HEK293T (cell line): ENCODE measurements around the gene MMP24.

Source experiments
- CTCF ChIA-PET: fragments of 350-600 bp; formaldehyde crosslinking; extraction: SDS; loops from one replicate; lab custom pipeline; 2021; ENCODE audit warnings: antibody characterized with exemption, inconsistent platforms; lab: Yijun Ruan, JAX
- POLR2A ChIA-PET: fragments of 350-600 bp; formaldehyde crosslinking; extraction: SDS; loops from one replicate; lab custom pipeline; 2020; ENCODE audit warnings: antibody characterized with exemption, inconsistent platforms; lab: Yijun Ruan, JAX
- DNase-seq: peaks from one replicate; pipeline ENCODE4 v3.0.0; 2012; ENCODE audit warnings: mixed read lengths; ENCODE audit errors: extremely low spot score
- ARNT ChIP-seq: fragments of 450-650 bp; IDR thresholded peaks from 2 replicates; pipeline ENCODE4 v1.6.1; 2017; ENCODE audit warnings: mild to moderate bottlenecking
- BHLHE40 ChIP-seq: fragments of 450-650 bp; IDR thresholded peaks from 2 replicates; pipeline ENCODE4 v1.6.1; 2016; ENCODE audit warnings: mild to moderate bottlenecking, moderate library complexity, borderline replicate concordance
- CTBP1 ChIP-seq: fragments of 450-650 bp; IDR thresholded peaks from 2 replicates; pipeline ENCODE4 v1.6.1; 2016; ENCODE audit warnings: borderline replicate concordance
- ELF4 ChIP-seq: fragments of 450-650 bp; IDR thresholded peaks from 2 replicates; pipeline ENCODE4 v1.6.1; 2017; ENCODE audit warnings: antibody characterized with exemption
- FOXA1 ChIP-seq: fragments of 450-650 bp; IDR thresholded peaks from 2 replicates; pipeline ENCODE4 v1.6.1; 2016; ENCODE audit warnings: mild to moderate bottlenecking
- FOXK2 ChIP-seq: fragments of 450-650 bp; IDR thresholded peaks from 2 replicates; pipeline ENCODE4 v1.6.1; 2016; ENCODE audit warnings: mild to moderate bottlenecking
- FOXM1 ChIP-seq: fragments of 450-650 bp; IDR thresholded peaks from 2 replicates; pipeline ENCODE4 v1.6.1; 2017; ENCODE audit warnings: mild to moderate bottlenecking, borderline replicate concordance
- HDGF ChIP-seq: fragments of 450-650 bp; IDR thresholded peaks from 2 replicates; pipeline ENCODE4 v1.6.1; 2017; ENCODE audit warnings: antibody characterized with exemption, borderline replicate concordance
- L3MBTL2 ChIP-seq: fragments of 450-650 bp; conservative IDR thresholded peaks from 2 replicates; pipeline ENCODE4 v1.6.1; 2016; ENCODE audit warnings: mild to moderate bottlenecking
- LEF1 ChIP-seq: fragments of 450-650 bp; IDR thresholded peaks from 2 replicates; pipeline ENCODE4 v1.6.1; 2017; ENCODE audit warnings: mild to moderate bottlenecking, borderline replicate concordance
- NFRKB ChIP-seq: fragments of 450-650 bp; IDR thresholded peaks from 2 replicates; pipeline ENCODE4 v1.6.1; 2016; ENCODE audit warnings: mild to moderate bottlenecking, moderate library complexity
- SP1 ChIP-seq: fragments of 450-650 bp; IDR thresholded peaks from 2 replicates; pipeline ENCODE4 v1.6.1; 2017
- SUZ12 ChIP-seq: fragments of 450-650 bp; IDR thresholded peaks from 2 replicates; pipeline ENCODE4 v1.6.1; 2016; ENCODE audit warnings: mild to moderate bottlenecking
- TARDBP ChIP-seq: fragments of 450-650 bp; IDR thresholded peaks from 2 replicates; pipeline ENCODE4 v1.6.1; 2016
- ZNF384 ChIP-seq: fragments of 450-650 bp; IDR thresholded peaks from 2 replicates; pipeline ENCODE4 v1.6.1; 2016
- TF ChIP-seq, protein P1 (sequence below): fragments of 450-650 bp; IDR thresholded peaks from 2 replicates; pipeline ENCODE4 v1.6.1; 2016

Gene MMP24

DNA sequence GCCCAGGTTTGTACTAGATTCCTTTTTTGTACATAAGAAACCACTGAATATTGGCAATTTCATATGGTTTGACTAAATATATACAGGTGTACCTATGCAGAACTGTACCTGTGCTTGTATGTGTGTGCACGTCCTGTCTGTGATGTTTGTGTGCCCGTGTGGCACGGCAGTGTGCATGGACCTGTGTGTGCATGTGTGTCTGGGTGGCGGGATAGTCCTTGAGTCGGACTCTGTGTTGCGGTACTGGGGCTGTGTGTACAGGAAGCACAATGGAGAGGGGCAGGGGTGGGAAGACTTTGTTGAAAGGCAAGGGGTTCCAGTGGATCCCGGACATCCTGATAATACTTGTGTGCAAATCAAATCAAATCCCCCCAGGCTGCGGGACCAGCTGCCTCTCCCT lies 69.2 kb downstream of the MMP24 start:
- no peak for TF ChIP-seq SUZ12
- no peak for TF ChIP-seq SP1
- no peak for TF ChIP-seq L3MBTL2
- no peak for TF ChIP-seq ELF4
- no peak for TF ChIP-seq ARNT
- no peak for TF ChIP-seq CTBP1
- no peak for TF ChIP-seq NFRKB
- no peak for DNase-seq
- ChIA-PET CTCF (interaction anchor here (0.9 kb wide), 1 partner anchor 8 kb away, joined by 3 read pairs; no protein-coding TSS in a partner anchor), POLR2A (interaction anchor here (0.8 kb wide), 1 partner anchor 159 kb away, joined by 3 read pairs; no protein-coding TSS in a partner anchor)

DNA sequence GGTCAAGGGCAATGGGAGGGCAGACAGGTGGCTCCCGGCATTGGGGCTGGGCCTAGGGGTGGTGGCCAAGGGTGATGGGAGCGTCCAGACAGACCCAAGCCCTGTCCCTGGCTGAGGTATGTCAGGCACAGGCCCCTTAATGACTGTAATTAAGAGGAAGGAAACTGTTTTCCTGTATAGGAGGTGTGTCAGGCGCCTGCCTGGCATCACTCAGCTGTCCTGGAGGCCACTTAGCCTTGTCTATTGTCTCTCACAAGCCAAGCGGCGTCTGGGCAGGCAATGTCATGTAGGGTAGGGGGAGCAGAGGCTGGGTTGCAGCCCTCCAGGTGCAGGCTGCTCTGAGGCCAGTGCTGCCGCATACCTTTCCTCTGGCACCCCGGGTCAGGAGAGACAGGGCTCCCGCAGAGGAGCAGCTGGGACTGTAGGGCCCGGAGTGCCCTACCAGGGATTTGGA lies 69.6 kb downstream of the MMP24 start:
- no peak for DNase-seq
- CTCF ChIA-PET = interaction anchor here (1.2 kb wide), 1 partner anchor 9 kb away, joined by 3 read pairs; no protein-coding TSS in a partner anchor
- POLR2A ChIA-PET = no interaction called here
- TF ChIP-seq L3MBTL2 (no peak), ARNT (no peak), HDGF (no peak)

DNA sequence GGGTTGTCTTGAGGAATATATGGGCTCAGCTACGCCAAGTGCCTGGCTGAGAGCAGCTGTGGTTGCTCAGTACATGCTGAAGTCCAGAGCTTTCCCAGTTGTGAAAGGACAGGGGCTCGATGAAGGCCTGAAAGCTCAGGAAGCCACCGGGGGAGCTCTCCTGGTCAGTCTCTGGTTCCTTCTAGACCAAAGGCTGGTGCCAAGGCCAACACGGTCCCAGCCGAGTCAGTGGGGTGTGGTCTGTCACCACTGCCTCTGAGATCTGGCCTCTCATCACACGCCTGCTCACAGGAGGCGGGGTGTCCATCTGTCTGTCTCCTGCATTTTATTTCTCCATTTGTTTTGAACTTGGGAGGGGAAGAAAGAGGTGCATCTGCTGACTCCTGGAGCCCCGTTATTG lies 70.7 kb downstream of the MMP24 start:
- TF ChIP-seq HDGF (no peak), CTBP1 (no peak), L3MBTL2 (no peak), FOXA1 (no peak), TARDBP (no peak), SP1 (no peak), ZNF384 (no peak), ARNT (no peak), BHLHE40 (no peak), LEF1 (no peak), FOXM1 (no peak), SUZ12 (no peak)
- POLR2A ChIA-PET = no interaction called here
- DNase-seq = no peak
- CTCF ChIA-PET = interaction anchor here (0.5 to 1.2 kb wide), 3 partner anchors 8 to 160 kb away, joined by 3 read pairs; no protein-coding TSS in a partner anchor

DNA sequence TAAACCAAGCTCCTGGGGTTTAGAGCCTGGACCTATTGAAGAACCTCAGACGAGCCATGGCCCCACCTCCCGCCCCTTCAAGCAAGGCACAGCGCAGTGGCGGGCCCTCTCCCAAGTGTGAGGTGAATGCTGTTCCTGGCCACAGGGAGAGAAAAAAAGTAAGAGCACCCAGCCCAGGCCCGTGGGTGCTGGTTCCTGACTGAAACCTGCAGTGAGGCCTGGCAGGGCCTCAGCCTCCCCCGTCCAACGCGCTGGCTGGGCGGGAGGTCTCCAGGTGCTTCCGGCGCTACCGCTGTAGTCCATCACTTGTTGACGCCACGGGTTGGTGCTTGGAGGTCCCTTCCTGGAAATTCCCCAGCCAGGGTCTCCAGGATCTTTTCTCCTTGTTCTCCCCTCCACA lies 71.2 kb downstream of the MMP24 start:
- ChIA-PET CTCF (no interaction called here), POLR2A (interaction anchor here (0.9 to 2.1 kb wide), 2 partner anchors 13 to 158 kb away, joined by 4 to 9 read pairs; partner anchors contain the start of genes CEP250 and EIF6)
- DNase-seq = no peak
- no peak for TF ChIP-seq FOXK2
- no peak for TF ChIP-seq BHLHE40
- TF ChIP-seq ELF4 = no peak
- TF ChIP-seq HDGF = no peak
- no peak for TF ChIP-seq NFRKB
- TF ChIP-seq FOXA1 = no peak
- TF ChIP-seq L3MBTL2 = no peak
- no peak for TF ChIP-seq SUZ12
- no peak for TF ChIP-seq ARNT
- no peak for TF ChIP-seq LEF1
- no peak for TF ChIP-seq ZNF384
- no peak for TF ChIP-seq SP1

DNA sequence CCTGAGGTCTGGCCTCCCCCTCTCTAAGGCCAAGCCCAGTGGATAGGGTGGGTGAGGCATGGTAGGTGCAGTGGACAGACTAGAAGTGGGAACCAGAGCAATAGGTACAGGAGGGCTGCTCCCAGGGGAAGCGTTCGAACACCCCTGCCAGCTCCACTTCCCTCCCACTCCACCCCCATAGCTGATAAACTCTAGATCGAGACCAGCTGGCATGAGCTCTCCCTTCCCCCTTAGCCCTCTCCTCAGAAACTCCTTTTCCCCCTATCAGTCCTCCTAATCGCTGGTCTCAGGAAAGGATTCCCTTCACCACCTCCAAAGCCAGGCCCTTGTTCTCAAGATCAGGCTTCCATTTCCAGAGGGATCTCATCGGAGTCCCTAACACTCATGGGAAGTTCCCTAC lies 71.8 kb downstream of the MMP24 start:
- ChIA-PET POLR2A (interaction anchor here (0.9 to 2.1 kb wide), 2 partner anchors 13 to 157 kb away, joined by 4 to 9 read pairs; partner anchors contain the start of genes CEP250 and EIF6), CTCF (interaction anchor here (0.6 kb wide), 1 partner anchor 152 kb away, joined by 3 read pairs; no protein-coding TSS in a partner anchor)
- TF ChIP-seq, protein P1, sequence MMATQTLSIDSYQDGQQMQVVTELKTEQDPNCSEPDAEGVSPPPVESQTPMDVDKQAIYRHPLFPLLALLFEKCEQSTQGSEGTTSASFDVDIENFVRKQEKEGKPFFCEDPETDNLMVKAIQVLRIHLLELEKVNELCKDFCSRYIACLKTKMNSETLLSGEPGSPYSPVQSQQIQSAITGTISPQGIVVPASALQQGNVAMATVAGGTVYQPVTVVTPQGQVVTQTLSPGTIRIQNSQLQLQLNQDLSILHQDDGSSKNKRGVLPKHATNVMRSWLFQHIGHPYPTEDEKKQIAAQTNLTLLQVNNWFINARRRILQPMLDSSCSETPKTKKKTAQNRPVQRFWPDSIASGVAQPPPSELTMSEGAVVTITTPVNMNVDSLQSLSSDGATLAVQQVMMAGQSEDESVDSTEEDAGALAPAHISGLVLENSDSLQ = no peak
- no peak for TF ChIP-seq ELF4
- TF ChIP-seq FOXM1 = no peak
- no peak for TF ChIP-seq NFRKB
- no peak for TF ChIP-seq BHLHE40
- no peak for TF ChIP-seq FOXK2
- no peak for TF ChIP-seq L3MBTL2
- TF ChIP-seq CTBP1 = no peak
- no peak for TF ChIP-seq ARNT
- no peak for TF ChIP-seq SUZ12
- no peak for TF ChIP-seq SP1
- TF ChIP-seq LEF1 = no peak
- no peak for TF ChIP-seq FOXA1
- no peak for TF ChIP-seq TARDBP
- no peak for TF ChIP-seq HDGF
- no peak for TF ChIP-seq ZNF384
- DNase-seq = no peak

DNA sequence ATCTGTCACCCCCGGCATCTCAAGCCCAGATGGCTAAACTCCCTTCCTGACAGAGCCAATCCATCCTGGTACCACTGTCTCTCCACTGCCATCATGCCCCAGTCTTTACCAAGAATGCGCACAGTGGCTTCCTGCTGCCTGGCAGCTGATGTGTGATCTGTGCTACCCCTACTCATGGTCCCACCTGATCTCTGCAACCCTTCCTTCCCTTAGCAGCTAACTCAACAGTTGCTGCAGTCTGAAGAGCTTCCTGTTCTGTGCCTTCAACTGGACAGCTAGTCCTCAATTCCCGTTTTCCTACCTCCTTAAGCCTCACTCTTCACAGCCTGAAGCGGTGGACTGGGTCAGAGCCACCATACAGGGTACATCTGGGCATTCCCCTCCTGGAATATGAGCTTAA lies 73.3 kb downstream of the MMP24 start:
- CTCF ChIA-PET = no interaction called here
- TF ChIP-seq ELF4 = no peak
- TF ChIP-seq ZNF384 = no peak
- no peak for TF ChIP-seq SP1
- no peak for TF ChIP-seq FOXK2
- TF ChIP-seq CTBP1 = no peak
- TF ChIP-seq FOXM1 = no peak
- TF ChIP-seq ARNT = no peak
- no peak for TF ChIP-seq BHLHE40
- no peak for TF ChIP-seq FOXA1
- TF ChIP-seq LEF1 = no peak
- TF ChIP-seq TARDBP = no peak
- TF ChIP-seq, protein P1 = no peak
- TF ChIP-seq HDGF = no peak
- TF ChIP-seq L3MBTL2 = no peak
- TF ChIP-seq NFRKB = no peak
- TF ChIP-seq SUZ12 = no peak
- POLR2A ChIA-PET = interaction anchor here (2.1 kb wide), 1 partner anchor 156 kb away, joined by 9 read pairs; the partner anchor contains the start of gene CEP250
- no peak for DNase-seq

DNA sequence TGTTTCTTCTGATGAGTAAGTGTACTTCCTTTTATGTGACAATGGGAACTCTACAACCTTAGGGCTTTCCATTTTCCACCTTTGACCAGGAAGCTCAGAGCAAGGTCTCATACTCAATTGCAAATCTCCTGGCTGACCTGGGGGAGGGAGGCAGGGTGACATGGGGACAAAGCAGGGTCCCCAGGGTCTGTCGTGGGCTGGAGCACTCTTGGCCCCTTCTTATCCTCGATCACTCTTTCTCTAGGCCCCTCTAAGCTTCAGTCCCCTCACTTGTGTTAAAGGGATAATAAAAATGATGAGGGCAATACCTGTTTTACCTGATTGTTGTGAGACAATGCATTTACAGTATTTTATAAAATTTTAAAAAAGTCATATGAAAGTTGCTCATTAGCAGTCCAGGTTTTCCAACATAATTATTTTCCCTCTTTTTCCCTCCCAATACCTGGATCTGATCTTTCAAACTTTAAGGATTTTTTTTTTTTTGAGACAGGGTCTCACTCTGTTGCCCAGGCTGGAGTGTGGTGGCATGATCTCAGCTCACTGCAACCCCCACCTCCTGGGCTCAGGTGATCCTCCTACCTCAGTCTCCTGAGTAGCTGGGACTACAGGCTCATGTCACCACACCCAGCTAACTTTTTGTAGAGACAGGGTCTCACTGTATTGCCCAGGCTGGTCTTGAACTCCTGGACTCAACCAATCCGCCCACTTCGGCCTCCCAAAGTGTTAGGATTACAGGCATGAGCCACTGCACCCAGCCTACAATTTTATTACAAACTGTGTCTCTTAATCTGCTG lies 74.2 kb downstream of the MMP24 start:
- POLR2A ChIA-PET = interaction anchor here (0.9 kb wide), 1 partner anchor 17 kb away, joined by 3 read pairs; the partner anchor contains the start of gene EIF6
- TF ChIP-seq, protein P1 = no peak
- no peak for TF ChIP-seq FOXA1
- no peak for TF ChIP-seq L3MBTL2
- no peak for TF ChIP-seq LEF1
- no peak for TF ChIP-seq FOXM1
- no peak for TF ChIP-seq BHLHE40
- TF ChIP-seq ELF4 = no peak
- TF ChIP-seq ZNF384 = no peak
- no peak for TF ChIP-seq ARNT
- no peak for TF ChIP-seq HDGF
- no peak for TF ChIP-seq NFRKB
- no peak for TF ChIP-seq SP1
- TF ChIP-seq FOXK2 = no peak
- TF ChIP-seq TARDBP = no peak
- CTCF ChIA-PET = interaction anchor here (1.1 kb wide), 1 partner anchor 29 kb away, joined by 4 read pairs; no protein-coding TSS in a partner anchor
- DNase-seq = no peak
